ENCODE results near the gene PRDM11.

Gene PRDM11

GRCh38 chr11:45102810-45103621, 43.4 kb upstream of the PRDM11 start:
- in situ Hi-C loops (cut with HindIII; ENCODE audit: low sequenced_read_pairs) = no loop called here
- DNase-seq (ENCODE audit: low read depth) = peak; percentile 36
- TF ChIP-seq CTCF (IDR thresholded peaks at IDR 0.05; ENCODE audit: low read depth, low read length, missing control alignments) = peak; percentile 97
- H3K4me3 ChIP-seq (ENCODE audit: low read depth, low read length) = no peak overlapping the region

GRCh38 chr11:45104006-45104789, 42.2 kb upstream of the PRDM11 start:
- no peak for TF ChIP-seq CTCF (IDR thresholded peaks at IDR 0.05; ENCODE audit: low read depth, low read length, missing control alignments)
- in situ Hi-C loops (cut with HindIII; ENCODE audit: low sequenced_read_pairs) = no loop called here

GRCh38 chr11:45104790-45105084, 41.7 kb upstream of the PRDM11 start:
- no peak for TF ChIP-seq CTCF (IDR thresholded peaks at IDR 0.05; ENCODE audit: low read depth, low read length, missing control alignments)
- in situ Hi-C loops (cut with HindIII; ENCODE audit: low sequenced_read_pairs) = no loop called here
- H3K4me3 ChIP-seq (ENCODE audit: low read depth, low read length) = no peak overlapping the region
- DNase-seq (ENCODE audit: low read depth) = no peak

More at GRCh38 chr11:45104006-45104789, 42.2 kb upstream of the PRDM11 start:
- no peak for DNase-seq (ENCODE audit: low read depth)
- no peak overlapping the region for H3K4me3 ChIP-seq (ENCODE audit: low read depth, low read length)

- peak; percentile 97 for TF ChIP-seq CTCF (IDR thresholded peaks at IDR 0.05; ENCODE audit: low read depth, low read length, missing control alignments)
- in situ Hi-C loops (cut with HindIII; ENCODE audit: low sequenced_read_pairs) = no loop called here
- DNase-seq (ENCODE audit: low read depth) = peak; percentile 40
- no peak overlapping the region for H3K4me3 ChIP-seq (ENCODE audit: low read depth, low read length)
These were observed 41.0 kb upstream of the PRDM11 start for GRCh38 chr11:45105233-45105983.

GRCh38 chr11:45105984-45106375, 40.5 kb upstream of the PRDM11 start:
- TF ChIP-seq CTCF (IDR thresholded peaks at IDR 0.05; ENCODE audit: low read depth, low read length, missing control alignments) = no peak
- no peak overlapping the region for H3K4me3 ChIP-seq (ENCODE audit: low read depth, low read length)
- in situ Hi-C loops (cut with HindIII; ENCODE audit: low sequenced_read_pairs) = no loop called here
- DNase-seq (ENCODE audit: low read depth) = no peak

GRCh38 chr11:45106440-45106839, 40.0 kb upstream of the PRDM11 start:
- no peak for DNase-seq (ENCODE audit: low read depth)
- in situ Hi-C loops (cut with HindIII; ENCODE audit: low sequenced_read_pairs) = no loop called here
- H3K4me3 ChIP-seq (ENCODE audit: low read depth, low read length) = no peak overlapping the region
- no peak for TF ChIP-seq CTCF (IDR thresholded peaks at IDR 0.05; ENCODE audit: low read depth, low read length, missing control alignments)

Measured in astrocyte of the cerebellum (primary cell).